Adrenal gland (tissue), 12 donors: ENCODE results near the gene CDCA7L. TPM values are rescaled to one million over a fixed set of nuclear protein-coding genes. Genes with fewer than 3 reads are reported as not detected.

Experiments
- DNase-seq, 7 donors: peaks; one replicate each; pipeline ENCODE4 v3.0.0-alpha.2; 2019 to 2020
- H3K27ac ChIP-seq, 5 donors: fragments of 200-600 bp; sonication (generic) in 4 of 5; 1 replicate in 3 of 5; 2 replicates in 2 of 5; pipeline versions ENCODE4 v1.5.1 to v1.8.0; 2016 to 2020; ENCODE audit warnings: mild to moderate bottlenecking in 1 of 5
- H3K27me3 ChIP-seq: fragments of 200-600 bp; 2 replicates; pipeline ENCODE4 v1.8.0; 2021
- H3K36me3 ChIP-seq, 2 donors: fragments of 200-600 bp; replicated peaks in 1 of 2; 1 replicate in 1 of 2; 2 replicates in 1 of 2; pipeline versions ENCODE4 v1.5.1 to v1.8.0; 2018 to 2022
- H3K4me1 ChIP-seq, 2 donors: fragments of 200-600 bp; replicated peaks in 1 of 2; 1 replicate in 1 of 2; 2 replicates in 1 of 2; pipeline versions ENCODE4 v1.5.1 to v1.8.0; 2018 to 2021
- H3K4me3 ChIP-seq, 4 donors: fragments of 200-600 bp; sonication (generic) in 3 of 4; one replicate each; pipeline ENCODE4 v1.5.1; 2016 to 2018
- H3K9me3 ChIP-seq, 3 donors: fragments of 200-600 bp; sonication (generic) in 1 of 3; replicated peaks in 1 of 3; 1 replicate in 2 of 3; 2 replicates in 1 of 3; pipeline versions ENCODE4 v1.5.1 to v1.8.0; 2016 to 2021
- CTCF ChIP-seq, 6 experiments: fragments of 450-650 bp in 4 of 6; fragments of 200-600 bp in 2 of 6; sonication (generic) in 1 of 6; IDR thresholded peaks; 1 replicate in 5 of 6; 2 replicates in 1 of 6; pipeline versions ENCODE4 v1.5.1 to v1.8.0; 2016 to 2021; ENCODE audit warnings: antibody characterized with exemption in 6 of 6, mild to moderate bottlenecking in 2 of 6, moderate library complexity in 1 of 6
- POLR2A ChIP-seq, 2 donors: fragments of 450-650 bp; IDR thresholded peaks; one replicate each; pipeline ENCODE4 v1.6.1; 2017; ENCODE audit warnings: antibody characterized with exemption in 2 of 2, mild to moderate bottlenecking in 2 of 2, moderate library complexity in 1 of 2
- WGBS, 4 donors: extraction: QIAGEN DNeasy Blood & Tissue Kit in 2 of 4; methylation state at CpG; one replicate each; pipeline versions ENCODE4 v1.1.5 to v1.1.7; 2013 to 2017; 5-methylcytosine and 5-hydroxymethylcytosine counted together
- intact Hi-C, 2 donors: fragments of 100-400 bp; cut with DNase I; formaldehyde crosslinking; loops; one replicate each; pipeline versions ENCODE4 v1.14.1 to v1.15.0; 2022 to 2023
- polyA plus RNA-seq, 3 donors: library from polyadenylated mRNA; stranded (reverse); fragments of 200-250 nt in 2 of 3; fragments of 350-450 nt in 1 of 3; fragmentation: Illumina TruSeq in 1 of 3; extraction: RNeasy Lipid Tissue Mini Kit (QIAGEN cat#74804) in 1 of 3; gene quantifications; one replicate each; pipeline ENCODE4 v1.2.3, GENCODE V29; 2013 to 2014
- total RNA-seq, 9 donors: library from RNA; depleted of rRNA in 4 of 9; stranded (reverse); fragments of >200 nt in 4 of 9; fragments of 120-200 nt in 1 of 9; fragmentation: NEBNext Ultra II Directional in 1 of 9; extraction: Animal tissue kit (Norgen Biotek cat#: 25700) in 1 of 9; gene quantifications; one replicate each; pipeline versions ENCODE4 v1.1.0 to v1.2.4, GENCODE V29; 2013 to 2023
- donor health status: healthy with polysubstance abuse.
- donor health status: Bipolar disorder and iron deficiency.
- donor health status: DM: yes; HTN: yes; CAD: no.
- donor health status: DM: no; HTN: no; CAD: no.
- donor health status: DM: no; HTN: no; CAD: no.
- donor health status: DM: yes; HTN: yes; CAD: no.

CDCA7L gene
- total and polyA plus RNA-seq, 12 donors: 0.88 to 12.4 (median 1.7) TPM

DNA sequence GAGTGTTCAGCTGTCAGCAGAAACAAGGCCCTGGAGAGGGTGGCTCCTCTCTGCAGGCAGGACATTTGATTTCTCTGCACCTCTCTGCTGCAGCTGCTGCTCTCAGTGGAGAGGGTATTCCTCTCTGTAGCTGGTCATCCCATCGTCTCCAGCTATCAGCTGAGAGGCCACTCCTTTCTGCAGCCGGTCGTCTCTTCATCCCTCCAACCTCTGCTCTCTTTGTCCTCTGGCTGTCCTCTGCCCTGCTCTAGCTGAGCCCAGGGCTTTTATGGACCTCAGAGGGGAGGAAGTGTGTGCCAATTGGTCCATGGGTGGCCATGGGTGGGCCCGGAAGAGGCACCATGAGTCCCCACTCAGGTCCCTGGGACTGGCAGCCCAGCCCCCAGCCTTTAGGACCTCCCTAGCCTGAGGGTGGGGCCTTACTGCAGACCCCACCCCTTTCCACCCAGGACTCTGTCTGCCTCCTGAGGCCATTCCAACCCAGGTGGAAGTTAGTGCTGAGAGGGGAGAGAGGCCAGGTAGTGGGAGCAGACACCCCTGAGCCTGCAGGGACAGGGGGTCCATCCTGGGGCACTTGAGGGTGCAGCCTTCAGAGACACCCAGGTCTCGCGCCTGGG lies 26.2 kb upstream of the CDCA7L start:
- TF ChIP-seq CTCF (IDR thresholded peaks at IDR 0.05): no peak
- TF ChIP-seq POLR2A (IDR thresholded peaks at IDR 0.05): no peak
- WGBS, 4 donors: 82 to 100% (median 92%) methylated on average over 4 to 6 of the region's 6 CpGs
- Histone ChIP-seq H3K9me3 (no peaks in the 10 kb centered on the region), H3K27ac (no peak overlapping the region), H3K4me1 (no peaks in the 10 kb centered on the region), H3K4me3 (no peak overlapping the region), H3K27me3 (no peaks in the 10 kb centered on the region), H3K36me3 (no peaks in the 10 kb centered on the region)
- intact Hi-C loops: no loop called here
- no peak for DNase-seq

DNA sequence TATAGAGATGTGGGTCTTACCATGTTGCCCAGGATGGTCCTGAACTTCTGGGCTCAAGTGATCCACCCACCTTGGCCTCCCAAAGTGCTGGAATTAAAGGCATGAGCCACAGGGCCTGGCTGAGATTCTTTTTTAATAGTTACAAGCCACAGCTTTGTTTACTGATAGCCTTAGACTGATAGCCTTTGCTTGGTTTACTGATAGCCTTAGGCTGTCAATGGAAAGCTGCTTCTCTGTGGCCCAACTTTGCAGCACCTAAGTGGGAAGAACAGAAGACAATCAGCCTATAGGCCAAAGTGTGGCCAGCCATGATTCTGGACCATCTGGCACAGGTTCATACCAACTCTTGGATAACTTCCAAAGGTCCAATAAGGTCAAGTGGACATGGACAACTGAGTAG lies 24.1 kb upstream of the CDCA7L start:
- Histone ChIP-seq H3K27me3 (no peaks in the 10 kb centered on the region), H3K4me1 (no peaks in the 10 kb centered on the region), H3K27ac (no peak overlapping the region), H3K36me3 (no peaks in the 10 kb centered on the region), H3K9me3 (no peaks in the 10 kb centered on the region), H3K4me3 (no peak overlapping the region)
- DNase-seq: no peak
- no peak for TF ChIP-seq POLR2A (IDR thresholded peaks at IDR 0.05)
- intact Hi-C loops: no loop called here

- Histone ChIP-seq H3K4me1 (no peaks in the 10 kb centered on the region), H3K27ac (no peak overlapping the region), H3K4me3 (no peak overlapping the region), H3K36me3 (no peaks in the 10 kb centered on the region), H3K9me3 (no peaks in the 10 kb centered on the region), H3K27me3 (no peaks in the 10 kb centered on the region)
- intact Hi-C loops: no loop called here
- no peak for DNase-seq
- 62 to 72% (median 67%) methylated on average over 8 of the region's 8 CpGs for WGBS, 4 donors
- TF ChIP-seq POLR2A (IDR thresholded peaks at IDR 0.05): no peak
- TF ChIP-seq CTCF (IDR thresholded peaks at IDR 0.05): no peak
Observed at GRCh38 chr7:21967598-21968003, 21.9 kb upstream of the CDCA7L start.

GRCh38 chr7:21966271-21966670 lies 20.6 kb upstream of the CDCA7L start:
- H3K27me3 ChIP-seq: no peaks in the 10 kb centered on the region
- no peaks in the 10 kb centered on the region for H3K36me3 ChIP-seq
- H3K27ac ChIP-seq: no peak overlapping the region
- 52 to 73% (median 64%) methylated on average over 1 of the region's 1 CpG for WGBS, 4 donors
- no peaks in the 10 kb centered on the region for H3K9me3 ChIP-seq
- DNase-seq: no peak
- no peaks in the 10 kb centered on the region for H3K4me1 ChIP-seq
- intact Hi-C loops: no loop called here
- H3K4me3 ChIP-seq: no peak overlapping the region
- TF ChIP-seq POLR2A (IDR thresholded peaks at IDR 0.05) (no peak), CTCF (IDR thresholded peaks at IDR 0.05) (no peak)

- no peak for DNase-seq
- WGBS, 4 donors: 64 to 83% (median 75%) methylated on average over 1 of the region's 1 CpG
- TF ChIP-seq CTCF (IDR thresholded peaks at IDR 0.05): no peak
- no peak for TF ChIP-seq POLR2A (IDR thresholded peaks at IDR 0.05)
- Histone ChIP-seq H3K36me3 (no peaks in the 10 kb centered on the region), H3K9me3 (no peaks in the 10 kb centered on the region), H3K27ac (no peak overlapping the region), H3K27me3 (no peaks in the 10 kb centered on the region), H3K4me3 (no peak overlapping the region), H3K4me1 (no peaks in the 10 kb centered on the region)
- intact Hi-C loops: no loop called here
Observed at GRCh38 chr7:21965291-21965690, 19.6 kb upstream of the CDCA7L start.
